Esophagus muscularis mucosa (tissue), 3 donors: ENCODE measurements around the gene IMPA2.

Experiments
- POLR2A ChIP-seq: fragments of 450-650 bp; IDR thresholded peaks from one replicate; pipeline ENCODE4 v1.6.1; 2017; ENCODE audit warnings: antibody characterized with exemption, moderate library complexity, mild to moderate bottlenecking, low read depth
- TF ChIP-seq, protein P1 (sequence below), 3 experiments: fragments of 200-600 bp in 2 of 3; fragments of 450-650 bp in 1 of 3; sonication (generic) in 2 of 3; IDR thresholded peaks; one replicate each; pipeline ENCODE4 v1.5.1; 2017 to 2019; ENCODE audit warnings: antibody characterized with exemption in 3 of 3, mild to moderate bottlenecking in 2 of 3, moderate library complexity in 1 of 3

DNA sequence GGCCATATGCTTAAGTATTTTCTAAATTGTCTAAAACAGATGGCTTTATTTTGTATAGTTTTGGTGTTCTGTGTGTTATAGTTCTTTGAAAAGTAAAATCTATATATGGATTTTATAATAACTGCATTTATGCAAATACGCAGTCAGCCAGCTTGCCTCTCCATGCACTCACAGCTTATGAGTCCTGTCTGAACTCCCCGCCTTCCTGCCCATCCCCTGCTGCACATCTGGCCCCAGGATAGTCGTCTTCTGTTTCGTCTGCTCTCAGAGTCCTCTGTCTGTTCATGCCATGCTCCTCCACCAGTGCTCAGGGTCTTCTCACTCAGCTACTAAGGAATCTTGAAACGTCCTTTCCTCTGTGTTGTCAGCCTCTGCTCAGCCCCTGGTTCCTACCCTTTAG is 84.1 kb downstream of the IMPA2 start:
- TF ChIP-seq, protein P1, sequence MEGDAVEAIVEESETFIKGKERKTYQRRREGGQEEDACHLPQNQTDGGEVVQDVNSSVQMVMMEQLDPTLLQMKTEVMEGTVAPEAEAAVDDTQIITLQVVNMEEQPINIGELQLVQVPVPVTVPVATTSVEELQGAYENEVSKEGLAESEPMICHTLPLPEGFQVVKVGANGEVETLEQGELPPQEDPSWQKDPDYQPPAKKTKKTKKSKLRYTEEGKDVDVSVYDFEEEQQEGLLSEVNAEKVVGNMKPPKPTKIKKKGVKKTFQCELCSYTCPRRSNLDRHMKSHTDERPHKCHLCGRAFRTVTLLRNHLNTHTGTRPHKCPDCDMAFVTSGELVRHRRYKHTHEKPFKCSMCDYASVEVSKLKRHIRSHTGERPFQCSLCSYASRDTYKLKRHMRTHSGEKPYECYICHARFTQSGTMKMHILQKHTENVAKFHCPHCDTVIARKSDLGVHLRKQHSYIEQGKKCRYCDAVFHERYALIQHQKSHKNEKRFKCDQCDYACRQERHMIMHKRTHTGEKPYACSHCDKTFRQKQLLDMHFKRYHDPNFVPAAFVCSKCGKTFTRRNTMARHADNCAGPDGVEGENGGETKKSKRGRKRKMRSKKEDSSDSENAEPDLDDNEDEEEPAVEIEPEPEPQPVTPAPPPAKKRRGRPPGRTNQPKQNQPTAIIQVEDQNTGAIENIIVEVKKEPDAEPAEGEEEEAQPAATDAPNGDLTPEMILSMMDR (IDR thresholded peaks at IDR 0.05), result no peak
- no peak for TF ChIP-seq POLR2A
